RWPE1 (cell line): ENCODE results near the gene RAP2B.

ENCODE experiments used
- CTCF ChIA-PET: fragments of 350-600 bp; sonication (Branson Sonifier 250); formaldehyde crosslinking; extraction: SDS; loops from one replicate; lab custom pipeline; 2021; lab: Yijun Ruan, JAX
- POLR2A ChIA-PET: fragments of 400-600 bp; formaldehyde crosslinking; extraction: SDS; loops from one replicate; lab custom pipeline; 2020; ENCODE audit warnings: antibody characterized with exemption; ENCODE audit not compliant: low non-redundant PET; lab: Yijun Ruan, JAX
- DNase-seq: peaks from one replicate; pipeline ENCODE4 v3.0.0; 2012; ENCODE audit warnings: low spot score
- H3K27ac ChIP-seq: fragments of 450-650 bp; 2 replicates; pipeline ENCODE4 v1.5.1; 2017
- CTCF ChIP-seq: fragments of 450-650 bp; conservative IDR thresholded peaks from 2 replicates; pipeline ENCODE4 v1.5.1; 2017; ENCODE audit warnings: low read depth, mild to moderate bottlenecking

RAP2B gene

GRCh38 chr3:153163756-153164550 is 1.9 kb downstream of the RAP2B start:
- H3K27ac ChIP-seq = no peak overlapping the region
- ChIA-PET POLR2A (interaction anchor here (0.7 kb wide), 1 partner anchor 110 kb away, joined by 4 read pairs; no protein-coding TSS in a partner anchor), CTCF (interaction anchor here (0.7 to 1.7 kb wide), 6 partner anchors 82 to 207 kb away, joined by 3 to 7 read pairs (median 3); no protein-coding TSS in a partner anchor)
- no peak for DNase-seq
- TF ChIP-seq CTCF = no peak

- peak; percentile 36 for TF ChIP-seq CTCF
- CTCF ChIA-PET = interaction anchor here (0.5 to 1.7 kb wide), 2 partner anchors 141 to 735 kb away, joined by 3 read pairs; no protein-coding TSS in a partner anchor
- DNase-seq = no peak
- POLR2A ChIA-PET = no interaction called here
- H3K27ac ChIP-seq = no peak overlapping the region
These were observed 3.2 kb downstream of the RAP2B start for GRCh38 chr3:153165261-153165681.

GRCh38 chr3:153166206-153166605 is 4.2 kb downstream of the RAP2B start:
- no peak for DNase-seq
- POLR2A ChIA-PET = no interaction called here
- TF ChIP-seq CTCF = no peak
- CTCF ChIA-PET = interaction anchor here (0.6 to 0.7 kb wide), 3 partner anchors 107 to 129 kb away, joined by 3 read pairs; no protein-coding TSS in a partner anchor
- no peak overlapping the region for H3K27ac ChIP-seq

GRCh38 chr3:153166796-153167195 is 4.8 kb downstream of the RAP2B start:
- no peak for DNase-seq
- POLR2A ChIA-PET = no interaction called here

GRCh38 chr3:153169793-153170383 is 7.9 kb downstream of the RAP2B start:
- TF ChIP-seq CTCF = no peak
- ChIA-PET POLR2A (no interaction called here), CTCF (interaction anchor here (0.9 kb wide), 1 partner anchor 13 kb away, joined by 3 read pairs; no protein-coding TSS in a partner anchor)
- H3K27ac ChIP-seq = peak overlapping the region; percentile 36
- DNase-seq = no peak

More at GRCh38 chr3:153166796-153167195, 4.8 kb downstream of the RAP2B start:
- CTCF ChIA-PET = interaction anchor here (0.7 kb wide), 2 partner anchors 107 to 130 kb away, joined by 3 read pairs; no protein-coding TSS in a partner anchor
- no peak overlapping the region for H3K27ac ChIP-seq
- no peak for TF ChIP-seq CTCF

- no peak for TF ChIP-seq CTCF
- CTCF ChIA-PET = interaction anchor here (0.7 kb wide), 1 partner anchor 151 kb away, joined by 4 read pairs; no protein-coding TSS in a partner anchor
- POLR2A ChIA-PET = no interaction called here
- DNase-seq = no peak
- no peak overlapping the region for H3K27ac ChIP-seq
These were observed 9.2 kb downstream of the RAP2B start for GRCh38 chr3:153171256-153171655.
